DLD1 (cell line): ENCODE results near the gene MRPL20.
"Not testable (repeated sequence)": the region's sequence is repeated elsewhere in the genome, so short reads cannot be mapped to it uniquely, and the experiment has no call there.

ENCODE experiments used
- in situ Hi-C: cut with HindIII; loops from 2 replicates; pipeline ENCODE4 v1.10.0; 2017; ENCODE audit warnings: low sequenced_read_pairs

Gene MRPL20

DNA sequence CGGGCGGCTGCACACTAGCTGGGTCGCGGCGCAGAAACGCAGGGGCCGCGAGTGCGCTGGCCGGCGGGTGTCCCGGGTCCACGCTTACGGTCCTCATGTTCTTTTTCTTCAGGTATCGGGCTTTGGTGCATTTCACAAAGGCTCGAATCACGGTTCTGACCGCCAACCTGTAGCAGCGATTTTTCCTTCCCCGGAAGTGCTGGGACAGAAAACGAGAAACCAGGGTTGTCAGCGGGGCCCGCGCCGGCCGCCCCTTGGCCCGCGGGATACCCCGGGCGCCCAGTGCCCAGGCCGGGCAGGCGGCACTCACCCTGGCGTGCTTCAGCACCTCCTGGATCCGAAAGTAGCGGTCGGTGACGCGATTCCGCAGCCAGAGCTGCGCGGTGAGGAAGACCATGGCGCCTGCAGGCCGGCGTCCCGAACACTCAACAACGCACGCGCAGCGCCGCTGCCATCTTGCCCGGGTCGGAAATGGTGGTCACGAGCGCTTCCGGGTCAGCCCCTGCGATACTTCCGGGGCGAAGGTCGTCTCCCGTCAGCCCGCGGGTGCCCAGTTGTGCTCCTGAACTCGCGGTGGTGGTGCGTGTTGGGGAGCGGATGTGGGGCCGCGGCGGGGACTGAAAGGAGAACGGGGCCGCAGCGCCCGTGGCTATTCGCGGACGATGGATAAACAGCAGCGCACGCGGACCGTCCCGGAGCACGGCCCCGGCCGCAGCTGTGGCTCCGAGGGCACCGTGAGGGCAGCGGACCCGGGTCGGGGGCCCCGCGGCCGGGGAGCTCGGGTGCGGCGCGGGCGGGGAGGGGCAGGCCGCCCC is at the start of gene MRPL20:
MRPL20 (minus strand) TSS at position 473 of the 815 bp plus-strand sequence; CDS start at position 397, 76 bp downstream.
- in situ Hi-C loops: no loop called here

DNA sequence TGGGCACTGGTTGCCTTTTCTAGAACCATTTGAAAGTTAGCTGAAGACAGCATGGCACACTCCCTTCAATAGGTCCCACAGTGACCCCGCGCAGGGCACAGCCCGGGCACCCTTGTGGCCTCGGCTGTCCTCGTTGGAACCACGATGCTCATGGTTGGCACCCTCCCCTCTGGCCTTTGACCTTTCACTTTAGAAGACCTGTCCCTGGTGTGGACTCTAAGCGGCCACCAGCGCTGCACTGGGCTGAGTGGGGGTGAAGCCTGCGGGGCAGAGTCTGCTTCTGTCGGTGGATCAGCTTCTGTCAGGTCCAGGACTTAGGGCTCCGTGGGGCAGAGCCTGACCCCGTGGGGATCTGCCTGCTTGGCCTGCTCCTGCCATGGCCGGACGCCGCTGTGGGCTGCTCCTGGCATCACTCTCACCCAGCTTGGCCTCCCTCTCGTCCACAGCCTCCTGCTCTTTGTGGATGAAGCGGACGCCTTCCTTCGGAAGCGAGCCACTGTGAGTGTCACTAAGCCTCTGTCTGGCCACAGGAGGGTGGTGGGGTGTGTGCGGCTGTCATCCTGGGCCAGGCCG is 49.7 kb upstream of the MRPL20 start:
- in situ Hi-C loops: not testable (repeated sequence)

DNA sequence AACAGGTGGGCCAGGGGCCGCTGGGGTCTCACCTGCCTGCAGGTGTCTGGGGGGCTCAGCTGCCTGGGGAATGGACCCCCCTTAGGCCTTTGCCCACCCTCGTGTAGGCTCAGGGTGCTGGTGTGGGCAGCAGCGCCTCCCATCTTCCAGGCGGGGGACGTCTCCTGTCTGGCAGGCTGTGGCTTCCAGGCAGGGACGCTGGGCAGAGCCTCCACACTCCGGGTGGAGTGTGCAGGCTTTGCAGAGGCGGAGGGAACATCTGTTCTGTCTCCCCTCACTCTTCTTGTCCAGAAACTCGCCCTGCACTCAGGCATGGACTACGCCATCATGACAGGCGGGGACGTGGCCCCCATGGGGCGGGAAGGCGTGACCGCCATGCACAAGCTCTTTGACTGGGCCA is 48.8 kb upstream of the MRPL20 start:
- in situ Hi-C loops: not testable (repeated sequence)

DNA sequence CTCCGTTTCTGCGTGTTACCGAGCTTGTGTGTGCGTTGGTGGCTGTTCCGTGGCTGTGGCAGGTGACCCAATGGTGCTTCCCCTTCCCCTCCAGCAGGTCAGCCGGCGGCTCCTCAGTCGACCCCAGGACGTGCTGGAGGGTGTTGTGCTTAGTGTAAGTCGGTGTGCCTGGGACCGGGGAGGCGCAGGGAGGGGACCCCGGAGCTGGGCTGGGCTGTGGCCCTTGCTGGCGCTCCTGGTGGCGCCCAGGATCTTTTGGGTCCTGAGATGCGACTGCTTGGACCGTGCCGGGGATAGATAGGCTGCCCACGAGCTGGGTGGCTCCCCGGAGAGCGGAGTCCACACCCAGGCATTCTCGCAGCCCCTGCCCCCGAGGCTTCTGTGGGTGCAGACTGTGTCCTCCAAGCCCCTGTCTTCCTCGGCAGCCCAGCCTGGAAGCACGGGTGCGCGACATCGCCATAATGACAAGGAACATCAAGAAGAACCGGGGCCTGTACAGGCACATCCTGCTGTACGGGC is 48.3 kb upstream of the MRPL20 start:
- in situ Hi-C loops: no loop called here

DNA sequence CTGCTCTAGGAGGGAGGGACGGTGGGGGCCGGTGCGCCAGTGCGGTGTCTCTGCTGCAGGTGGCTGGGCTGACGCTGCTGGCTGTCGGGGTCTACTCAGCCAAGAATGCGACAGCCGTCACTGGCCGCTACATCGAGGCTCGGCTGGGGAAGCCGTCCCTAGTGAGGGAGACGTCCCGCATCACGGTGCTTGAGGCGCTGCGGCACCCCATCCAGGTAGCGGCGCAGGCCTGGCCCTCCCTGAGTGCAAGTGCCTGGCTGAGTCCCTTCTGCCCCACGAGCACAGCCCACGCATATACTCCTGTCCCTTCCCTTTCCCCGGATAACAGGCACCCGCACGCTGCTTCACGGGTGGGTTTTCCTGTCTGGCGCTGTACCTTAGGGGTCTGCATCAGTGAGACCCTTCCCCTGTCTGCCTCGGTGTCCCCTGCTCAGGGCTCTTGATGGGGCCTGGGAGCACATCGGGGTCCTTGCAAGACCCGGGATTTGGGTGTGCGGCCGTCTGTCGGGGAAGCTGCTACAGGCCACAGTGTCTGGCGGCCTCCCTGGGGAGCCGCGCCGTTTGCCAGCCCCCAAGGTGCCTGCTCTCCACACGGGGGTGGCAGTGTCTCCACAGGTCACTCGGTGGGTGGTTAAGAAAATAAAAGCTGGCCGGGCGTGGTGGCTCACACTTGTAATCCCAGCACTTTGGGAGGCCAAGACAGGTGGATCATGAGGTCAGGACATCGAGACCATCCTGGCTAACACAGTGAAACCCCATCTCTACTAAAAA is 47.4 kb upstream of the MRPL20 start:
- in situ Hi-C loops: not testable (repeated sequence)

DNA sequence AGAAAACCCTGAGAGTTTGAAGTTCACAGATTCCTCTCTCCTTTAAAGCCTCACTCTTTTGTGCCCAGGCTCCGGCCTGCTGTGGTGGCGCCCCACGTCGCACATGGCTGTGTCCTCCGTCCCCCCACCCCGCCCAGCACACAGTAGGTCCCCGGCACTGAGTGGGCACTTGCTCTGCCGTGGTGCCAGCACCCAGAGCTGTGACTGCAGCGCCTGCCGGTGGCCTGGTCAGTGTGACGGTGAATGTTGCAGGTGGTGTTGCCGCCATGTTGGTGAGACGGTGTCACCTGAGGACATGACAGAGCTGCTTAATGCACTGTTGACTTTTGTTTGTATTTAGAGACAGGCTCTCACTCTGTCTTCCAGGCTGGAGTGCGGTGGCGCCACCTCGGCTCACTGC is 45.8 kb upstream of the MRPL20 start:
- in situ Hi-C loops: no loop called here

DNA sequence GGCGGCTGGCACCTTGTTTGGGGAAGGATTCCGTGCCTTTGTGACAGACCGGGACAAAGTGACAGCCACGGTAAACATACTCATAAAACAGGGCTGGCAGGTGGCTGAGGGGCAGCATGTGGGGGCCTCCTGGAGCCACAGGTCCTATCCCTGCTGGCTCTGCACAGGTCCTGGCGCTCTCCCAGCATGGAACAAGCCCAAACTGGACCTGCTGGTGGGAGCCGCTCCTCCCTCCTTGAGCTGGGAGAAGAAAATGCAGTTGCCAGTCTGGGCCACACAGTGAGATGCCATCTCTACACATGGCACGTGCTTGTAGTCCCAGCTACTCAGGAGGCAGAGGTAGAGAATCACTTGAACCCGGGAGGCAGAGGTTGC is 45.3 kb upstream of the MRPL20 start:
- in situ Hi-C loops: not testable (repeated sequence)

DNA sequence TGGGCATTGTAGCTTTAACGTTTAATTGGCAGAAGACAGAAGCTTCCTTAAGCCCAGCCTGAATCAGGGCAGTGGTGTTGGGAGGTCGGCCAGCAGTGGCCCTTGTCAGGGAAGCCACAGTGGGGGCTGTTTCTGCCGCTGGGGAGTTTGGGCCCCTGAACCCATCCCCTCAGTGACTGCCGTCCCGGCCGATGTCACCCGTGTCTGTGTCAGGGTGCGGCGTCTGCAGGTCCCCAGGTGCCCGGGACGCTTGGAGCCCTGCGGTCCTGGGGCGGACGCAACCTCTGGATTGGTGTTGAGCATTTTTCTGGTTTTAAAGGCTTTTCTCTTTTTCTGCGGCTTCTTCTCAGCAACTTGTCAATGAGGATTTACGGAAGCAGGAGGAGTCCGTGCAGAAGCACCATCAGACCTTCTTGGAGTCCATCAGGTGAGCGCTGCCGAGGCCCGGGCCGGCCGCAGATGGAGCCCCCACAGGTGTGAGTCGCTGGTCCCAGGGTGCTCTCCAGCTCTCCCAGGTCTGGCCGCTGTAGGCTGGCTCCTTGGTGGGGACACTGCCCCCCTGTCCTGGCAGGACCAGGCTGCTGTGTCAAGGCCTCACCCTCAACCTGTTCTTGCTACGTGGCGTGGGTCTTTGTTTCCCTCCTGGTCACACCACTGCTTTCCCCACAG is 44.7 kb upstream of the MRPL20 start:
- in situ Hi-C loops: no loop called here

DNA sequence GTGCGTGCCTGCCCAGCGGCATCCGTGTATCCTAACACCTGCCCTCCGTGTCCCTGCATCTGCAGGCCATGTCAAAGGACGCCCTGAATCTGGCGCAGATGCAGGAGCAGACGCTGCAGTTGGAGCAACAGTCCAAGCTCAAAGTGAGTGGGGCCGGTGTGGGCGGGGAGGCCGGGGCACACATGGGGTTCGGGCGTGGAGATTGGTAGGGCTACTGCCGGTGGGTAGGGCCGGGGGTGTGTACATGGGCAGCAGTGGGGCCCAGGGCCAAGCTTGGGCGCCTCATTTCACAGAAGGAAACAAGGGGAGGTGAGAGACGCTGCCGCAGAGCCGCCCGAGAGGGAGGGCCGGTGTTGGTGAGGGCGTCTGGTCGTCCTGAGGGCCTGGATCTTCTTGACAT is 43.5 kb upstream of the MRPL20 start:
- in situ Hi-C loops: not testable (repeated sequence)

DNA sequence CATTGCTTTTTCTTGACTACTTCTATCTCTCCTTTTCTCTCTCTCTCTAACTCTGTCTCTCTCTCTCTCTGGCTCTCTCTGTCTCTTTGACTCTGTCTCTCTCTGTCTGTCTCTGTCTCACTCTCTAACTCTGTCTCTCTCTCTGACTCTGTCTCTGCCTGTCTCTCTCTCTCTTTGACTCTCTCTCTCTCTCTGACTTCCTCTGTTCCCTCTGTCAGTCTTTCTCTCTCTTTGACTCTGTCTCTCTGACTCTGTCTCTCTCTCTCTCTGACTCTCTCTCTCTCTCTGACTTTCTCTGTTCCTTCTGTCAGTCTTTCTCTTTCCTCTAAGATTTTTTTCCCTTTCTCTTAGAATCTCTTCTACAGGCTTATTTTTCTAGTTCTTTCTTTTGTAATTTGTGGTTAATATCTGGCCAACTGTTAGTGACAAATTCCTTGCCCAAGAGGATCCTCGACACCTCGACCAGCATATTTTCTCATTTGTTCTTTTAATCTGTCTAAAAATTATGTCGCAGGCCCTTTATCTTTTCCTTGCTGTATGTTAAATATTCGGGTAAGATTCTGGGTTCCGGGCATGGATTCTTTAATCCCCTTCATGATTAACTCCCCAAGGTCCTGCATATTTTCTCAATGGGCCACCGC is 42.1 kb upstream of the MRPL20 start, which contains the start of gene ATAD3C:
ATAD3C (plus strand) TSS at position 591 of the 641 bp plus-strand sequence. CDS start 995 bp downstream, outside the sequence.
- in situ Hi-C loops: no loop called here

DNA sequence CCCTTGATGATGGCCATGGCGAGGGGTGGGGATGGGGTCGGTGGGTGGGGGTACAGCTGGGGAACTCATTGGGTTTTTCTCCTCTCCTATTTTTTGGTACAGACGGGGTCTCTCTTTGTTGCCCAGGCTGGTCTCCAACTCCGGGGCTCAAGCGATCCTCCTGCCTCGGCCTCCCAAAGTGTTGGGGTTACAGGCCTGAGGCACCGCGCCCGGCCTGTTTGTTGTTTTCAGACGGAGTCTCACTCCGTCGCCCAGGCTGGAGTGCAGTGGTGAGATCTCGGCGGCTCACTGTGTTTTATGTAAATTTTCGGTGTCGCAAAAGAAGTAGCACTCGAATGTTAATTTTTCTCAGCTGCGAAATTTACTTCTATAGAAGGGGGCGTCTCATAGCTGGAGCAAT is 39.5 kb upstream of the MRPL20 start:
- in situ Hi-C loops: not testable (repeated sequence)

DNA sequence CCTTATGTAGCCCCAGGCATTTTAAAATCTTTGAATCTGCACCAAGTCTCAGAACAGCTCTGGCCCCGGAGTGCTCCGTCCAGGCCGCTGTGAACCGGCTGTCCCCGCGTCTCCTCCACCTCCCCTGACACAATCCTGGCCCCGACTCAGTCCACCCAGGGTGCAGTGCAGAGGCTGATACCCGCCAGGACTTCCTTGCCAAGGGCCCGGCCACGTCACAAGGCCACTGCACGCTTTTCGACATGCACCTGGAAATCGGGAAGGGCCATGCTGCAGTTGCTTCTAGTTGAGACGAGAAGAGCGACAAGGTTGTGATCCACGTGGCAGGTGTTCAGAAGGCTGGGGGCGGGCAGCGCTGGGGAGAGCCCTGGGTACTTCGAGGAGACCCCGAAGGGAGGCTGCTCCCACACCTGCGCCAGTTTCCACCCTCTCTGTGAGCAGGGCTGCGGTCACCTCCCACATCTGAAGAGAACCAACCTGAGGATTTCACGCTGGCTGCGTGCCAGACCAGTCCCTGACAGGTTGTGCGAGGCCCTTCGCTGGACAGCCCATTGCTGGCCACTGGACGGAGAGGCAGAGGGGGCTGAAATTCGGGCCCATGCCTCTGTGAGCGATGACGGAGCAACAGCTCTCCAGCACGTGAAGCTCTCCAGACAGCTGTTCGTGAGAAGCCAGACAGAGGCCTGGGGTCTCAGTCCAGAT is 35.1 kb upstream of the MRPL20 start:
- in situ Hi-C loops: no loop called here

DNA sequence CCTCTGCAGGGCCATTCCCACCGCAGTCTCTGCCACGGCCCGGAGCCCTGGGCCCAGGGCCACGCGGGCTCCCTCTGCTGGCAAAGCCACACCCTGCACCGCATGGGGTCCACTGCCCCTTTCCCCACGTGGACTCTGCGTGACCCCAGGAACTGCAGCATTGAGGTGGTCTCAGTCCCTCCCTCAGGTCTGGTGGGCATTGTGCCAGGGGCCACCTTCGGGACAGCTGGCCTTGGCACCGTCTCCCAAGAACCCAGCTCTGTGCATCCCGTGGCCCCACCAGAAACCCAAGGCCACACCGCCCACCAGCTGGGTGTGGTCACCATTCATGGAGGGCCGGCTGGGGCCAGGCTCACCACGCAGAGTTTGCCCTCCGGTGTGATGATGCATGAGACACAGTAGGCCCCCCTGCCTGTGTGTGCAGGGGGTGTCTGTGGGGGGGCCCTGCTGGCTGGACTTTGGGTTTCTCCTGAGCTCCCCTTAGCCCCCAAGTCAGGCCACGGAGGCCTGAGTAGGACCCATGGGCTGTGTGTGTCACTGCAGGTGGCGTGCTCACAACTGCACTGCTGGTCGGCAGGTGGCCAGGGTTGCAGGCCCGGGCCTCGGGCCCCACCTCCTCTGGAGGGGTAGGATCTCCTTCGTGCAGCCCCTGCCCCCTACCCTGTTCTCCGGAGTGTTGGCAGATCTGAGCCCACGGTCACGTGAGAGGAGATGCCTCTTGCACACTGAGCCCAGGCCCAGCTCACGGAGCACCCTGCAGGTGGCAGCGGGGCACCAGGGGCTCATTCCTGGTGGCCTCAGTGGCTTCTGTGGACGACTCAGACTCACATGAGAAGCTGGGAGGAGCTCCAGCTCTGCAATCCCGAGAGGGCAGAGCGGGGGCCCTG is 34.2 kb upstream of the MRPL20 start:
- in situ Hi-C loops: no loop called here

DNA sequence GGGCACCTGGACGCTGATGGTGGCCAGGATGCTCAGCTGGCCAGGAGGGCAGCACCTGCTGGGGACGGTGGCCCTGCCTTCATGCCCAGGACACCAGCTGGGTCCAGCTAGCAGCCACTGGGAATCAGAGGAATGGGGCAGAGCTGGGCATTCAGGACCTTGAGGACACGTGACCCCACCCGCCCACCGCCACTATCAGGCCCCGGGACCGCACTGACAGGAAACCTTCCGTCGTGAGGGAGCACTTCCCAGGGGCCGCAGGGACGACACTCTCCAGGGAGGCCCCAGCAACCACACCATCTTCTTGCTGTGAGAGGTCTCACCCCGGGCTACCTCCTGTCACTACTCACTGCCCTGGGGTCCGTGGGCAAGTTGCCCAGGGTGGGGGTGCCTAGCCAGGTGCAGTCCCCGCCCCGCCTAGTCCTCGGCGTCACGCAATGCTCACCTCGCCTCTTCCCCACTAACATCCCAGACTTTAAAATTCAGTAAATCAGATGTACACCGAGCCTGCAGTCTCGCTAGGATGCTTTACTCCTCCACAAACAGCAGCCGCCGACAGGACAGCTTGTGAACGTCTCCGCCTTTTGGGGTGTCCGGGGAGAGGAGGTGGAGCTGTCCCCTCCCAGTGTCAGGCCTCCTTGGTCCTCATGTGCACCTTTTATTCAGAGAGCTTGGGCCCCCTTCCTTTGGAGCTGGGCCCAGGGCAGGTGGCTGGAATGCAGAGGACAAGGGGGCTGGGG is 33.3 kb upstream of the MRPL20 start:
- in situ Hi-C loops: no loop called here

DNA sequence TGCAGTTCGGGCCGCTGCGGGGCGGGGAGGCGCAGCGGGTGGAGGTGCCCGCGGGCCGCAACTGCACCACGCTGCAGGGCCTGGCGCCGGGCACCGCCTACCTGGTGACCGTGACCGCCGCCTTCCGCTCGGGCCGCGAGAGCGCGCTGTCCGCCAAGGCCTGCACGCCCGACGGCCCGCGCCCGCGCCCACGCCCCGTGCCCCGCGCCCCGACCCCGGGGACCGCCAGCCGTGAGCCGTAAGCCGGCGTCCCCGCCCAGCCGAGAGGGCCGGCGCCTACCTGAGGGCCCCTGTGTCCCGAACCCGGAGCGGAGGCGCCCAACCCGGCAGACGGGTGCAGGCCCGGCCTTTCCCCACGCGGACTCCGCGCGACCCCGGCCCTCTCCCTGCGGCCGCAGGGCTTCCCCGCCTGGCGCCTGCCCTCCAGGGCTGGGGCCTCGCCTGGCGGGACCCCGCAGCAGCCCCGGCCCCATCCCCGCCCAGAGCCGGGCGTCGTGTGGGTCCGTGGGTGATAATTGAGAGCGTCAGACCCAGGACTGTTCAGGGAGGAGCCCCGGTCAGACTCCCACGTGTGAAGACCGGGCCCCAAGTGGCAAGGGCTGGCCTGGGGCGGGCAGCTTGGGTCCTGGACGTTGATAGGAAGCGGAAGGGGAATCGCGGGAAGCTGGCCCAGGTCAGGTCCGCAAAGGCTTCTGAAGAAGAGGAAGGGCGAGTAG is 32.6 kb upstream of the MRPL20 start:
- in situ Hi-C loops: no loop called here

DNA sequence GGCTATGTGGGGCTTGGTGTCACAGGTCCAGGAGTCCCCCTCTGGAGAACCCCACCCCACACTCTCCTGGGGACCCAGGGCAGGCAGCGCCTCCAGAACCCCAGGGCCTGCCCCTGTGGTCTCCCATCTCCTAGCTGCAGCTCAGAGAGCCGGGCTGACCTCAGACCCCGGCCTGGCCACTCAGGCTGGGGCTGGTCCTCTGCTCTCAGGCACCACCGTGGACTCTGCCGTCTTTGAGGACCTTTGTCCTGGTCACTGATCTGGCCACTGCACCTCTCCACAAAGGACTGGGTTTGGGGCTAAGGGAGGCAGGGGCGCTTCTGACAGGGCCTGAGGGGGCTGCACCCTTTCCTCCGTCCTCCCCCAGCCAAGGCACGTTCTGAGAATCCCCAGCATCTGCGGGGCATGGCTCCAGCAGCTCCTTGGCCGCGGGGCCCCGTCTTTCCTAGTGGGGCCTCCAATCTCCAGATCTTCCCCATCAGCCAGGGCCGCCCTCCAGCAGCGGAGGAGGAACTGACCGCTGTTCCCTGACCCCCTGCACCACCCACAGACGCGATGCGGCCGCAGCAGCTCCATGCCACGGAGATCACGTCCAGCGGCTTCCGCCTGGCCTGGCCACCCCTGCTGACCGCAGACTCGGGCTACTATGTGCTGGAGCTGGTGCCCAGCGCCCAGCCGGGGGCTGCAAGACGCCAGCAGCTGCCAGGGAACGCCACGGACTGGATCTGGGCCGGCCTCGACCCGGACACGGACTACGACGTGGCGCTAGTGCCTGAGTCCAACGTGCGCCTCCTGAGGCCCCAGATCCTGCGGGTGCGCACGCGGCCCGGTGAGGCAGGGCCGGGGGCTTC is 31.7 kb upstream of the MRPL20 start:
- in situ Hi-C loops: no loop called here
